B cell (primary cell): ENCODE results near the gene MUL1. TPM values are rescaled to one million over a fixed set of nuclear protein-coding genes. Genes with fewer than 3 reads are reported as not detected.

Experiments
- ATAC-seq: fragments of 200-7000 bp; cut with Tn5 transposase; one replicate; pipeline ENCODE4 v1.10.0; 2021; ENCODE audit warnings: low read depth, mild to moderate bottlenecking, moderate number of reproducible peaks, moderate library complexity
- CTCF ChIA-PET: fragments of 350-600 bp; sonication (Branson Sonifier 250); formaldehyde crosslinking; loops from one replicate; lab custom pipeline; 2021; ENCODE audit warnings: antibody characterized with exemption, inconsistent platforms; lab: Charles Lee
- POLR2A ChIA-PET: fragments of 350-600 bp; sonication (Branson Sonifier 250); formaldehyde crosslinking; loops from one replicate; lab custom pipeline; 2021; ENCODE audit warnings: antibody characterized with exemption; lab: Charles Lee
- DNase-seq: peaks from one replicate; pipeline ENCODE4 v3.0.0; 2013
- H2AFZ ChIP-seq: 2 replicates; pipeline ENCODE4 v1.6.1; 2012; ENCODE audit warnings: mild to moderate bottlenecking, low read depth, low read length; ENCODE audit not compliant: insufficient read depth, poor library complexity, severe bottlenecking
- H3K27ac ChIP-seq, 2 donors: 1 replicate in 1 of 2; 2 replicates in 1 of 2; pipeline ENCODE4 v1.5.1; 2012 to 2013; ENCODE audit warnings: low read length in 2 of 2, mild to moderate bottlenecking in 2 of 2, moderate library complexity in 1 of 2
- H3K27me3 ChIP-seq, 4 experiments: fragments of 200-600 bp in 1 of 4; sonication (generic) in 1 of 4; replicated peaks in 1 of 4; 1 replicate in 2 of 4; 2 replicates in 2 of 4; pipeline versions ENCODE4 v1.6.1 to v1.7.0; 2013 to 2016; ENCODE audit warnings: low read length in 3 of 4, mild to moderate bottlenecking in 2 of 4, mixed read lengths in 1 of 4, moderate library complexity in 1 of 4; ENCODE audit not compliant: insufficient read depth in 4 of 4, control insufficient read depth in 3 of 4; ENCODE audit errors: control extremely low read depth in 1 of 4
- H3K36me3 ChIP-seq, 2 experiments: replicated peaks in 1 of 2; 1 replicate in 1 of 2; 2 replicates in 1 of 2; pipeline versions ENCODE4 v1.6.1 to v1.7.1; 2013; ENCODE audit warnings: low read length in 1 of 2; ENCODE audit not compliant: insufficient read depth in 2 of 2, control insufficient read depth in 1 of 2; ENCODE audit errors: control extremely low read depth in 1 of 2, extremely low read depth in 1 of 2
- H3K4me1 ChIP-seq, 2 donors: fragments of 200-600 bp in 1 of 2; sonication (generic) in 1 of 2; 1 replicate in 1 of 2; 2 replicates in 1 of 2; pipeline versions ENCODE4 v1.5.1 to v1.6.1; 2013 to 2017; ENCODE audit warnings: low read length in 2 of 2; ENCODE audit not compliant: control insufficient read depth in 2 of 2, insufficient read depth in 2 of 2
- H3K4me2 ChIP-seq: replicated peaks from 2 replicates; pipeline ENCODE3; 2012; ENCODE audit warnings: mild to moderate bottlenecking, low read depth, low read length; ENCODE audit not compliant: poor library complexity, severe bottlenecking
- H3K4me3 ChIP-seq, 5 experiments: fragments of 200-600 bp in 1 of 5; sonication (generic) in 1 of 5; 1 replicate in 3 of 5; 2 replicates in 2 of 5; pipeline versions ENCODE4 v1.5.1 to v1.7.0; 2011 to 2016; ENCODE audit warnings: low read length in 4 of 5, mild to moderate bottlenecking in 4 of 5, low read depth in 2 of 5, control low read depth in 1 of 5, moderate library complexity in 1 of 5; ENCODE audit not compliant: insufficient read depth in 1 of 5; ENCODE audit errors: control extremely low read depth in 1 of 5, extremely low read depth in 1 of 5
- H3K79me2 ChIP-seq: fragments of 200-600 bp; sonication (generic); one replicate; pipeline ENCODE4 v1.6.0; 2016; ENCODE audit warnings: low read length; ENCODE audit not compliant: control insufficient read depth, insufficient read depth
- H3K9ac ChIP-seq: fragments of 200-600 bp; sonication (generic); 2 replicates; pipeline ENCODE4 v1.6.1; 2017; ENCODE audit warnings: mild to moderate bottlenecking, low read length, moderate library complexity
- H3K9me3 ChIP-seq, 3 donors: one replicate each; pipeline versions ENCODE4 v1.6.1 to v1.7.1; 2013; ENCODE audit warnings: low read length in 2 of 3; ENCODE audit not compliant: control insufficient read depth in 2 of 3, insufficient read depth in 1 of 3; ENCODE audit errors: control extremely low read depth in 1 of 3
- H4K20me1 ChIP-seq: 2 replicates; pipeline ENCODE4 v1.6.0; 2012; ENCODE audit warnings: mild to moderate bottlenecking, low read length; ENCODE audit not compliant: insufficient read depth, control insufficient read depth, poor library complexity, severe bottlenecking
- H3K27ac Mint-ChIP-seq: one replicate; pipeline ENCODE4 v1.8.0; 2021; ENCODE audit warnings: mixed read lengths
- H3K27me3 Mint-ChIP-seq: one replicate; pipeline ENCODE4 v1.8.0; 2021; ENCODE audit warnings: mixed read lengths
- H3K4me1 Mint-ChIP-seq: one replicate; pipeline ENCODE4 v1.8.0; 2021; ENCODE audit warnings: mixed read lengths
- H3K4me3 Mint-ChIP-seq: one replicate; pipeline ENCODE4 v1.8.0; 2021; ENCODE audit warnings: mixed read lengths
- H3K9me3 Mint-ChIP-seq: one replicate; pipeline ENCODE4 v1.8.0; 2022; ENCODE audit warnings: mixed read lengths; ENCODE audit not compliant: insufficient read depth
- CTCF ChIP-seq: fragments of 200-600 bp; IDR thresholded peaks from one replicate; pipeline ENCODE4 v1.8.0; 2022; ENCODE audit warnings: antibody characterized with exemption, mild to moderate bottlenecking
- EZH2 ChIP-seq: IDR thresholded peaks from 2 replicates; pipeline ENCODE4 v1.6.1; 2012; ENCODE audit warnings: borderline replicate concordance, low read depth, mild to moderate bottlenecking, moderate library complexity, low read length; ENCODE audit not compliant: insufficient read depth, poor library complexity, severe bottlenecking
- WGBS: methylation state at CpG from one replicate; pipeline ENCODE4 v1.1.5; 2013; ENCODE audit warnings: missing lambda C conversion rate; ENCODE audit not compliant: insufficient coverage; 5-methylcytosine and 5-hydroxymethylcytosine counted together
- intact Hi-C: fragments of 100-400 bp; cut with micrococcal nuclease; formaldehyde crosslinking; loops from one replicate; pipeline ENCODE4 v1.10.0; 2022
- polyA plus RNA-seq: library from polyadenylated mRNA; depleted of rRNA; stranded (reverse); fragments of >200 nt; gene quantifications from 2 replicates; pipeline ENCODE4 v1.2.3, GENCODE V29; 2012
- total RNA-seq, 2 donors: library from RNA; stranded (reverse); fragments of 120-200 nt in 1 of 2; gene quantifications; 1 replicate in 1 of 2; 2 replicates in 1 of 2; pipeline versions ENCODE4 v1.2.3 to v1.2.4, GENCODE V29; 2013 to 2022

MUL1 gene
- total and polyA plus RNA-seq, 2 donors (not counting 1 experiment from before 2014, with no cell fraction given), result 11.4 to 23.9 TPM

- H3K27ac ChIP-seq, result no peak overlapping the region
- no CpG with 5 or more reads among the region's 1 CpG for WGBS
- Mint-ChIP-seq H3K4me1 (peaks cover 7% of the 10 kb centered on the region), H3K4me3 (no peak overlapping the region), H3K27me3 (no peaks in the 10 kb centered on the region), H3K27ac (no peak overlapping the region), H3K9me3 (no peaks in the 10 kb centered on the region)
- ATAC-seq (no peak), DNase-seq (no peak)
- no peaks in the 10 kb centered on the region for H3K79me2 ChIP-seq
- CTCF ChIA-PET, result interaction anchor here (1.5 to 6.0 kb wide), 6 partner anchors 10 to 342 kb away, joined by 3 to 111 read pairs (median 28); partner anchors contain the start of genes CAMK2N1 and MUL1
- POLR2A ChIA-PET, result no interaction called here
- no peak overlapping the region for H3K9ac ChIP-seq
- peaks cover 9 to 13% of the 10 kb centered on the region in 2 donors for H3K4me1 ChIP-seq
- intact Hi-C loops, result no loop called here
- no peak overlapping the region for H2AFZ ChIP-seq
- TF ChIP-seq EZH2 (no peak), CTCF (no peak)
- no peak overlapping the region for H3K4me3 ChIP-seq
- H3K9me3 ChIP-seq, result no peaks in the 10 kb centered on the region
- peaks cover 0 to 29% of the 10 kb centered on the region in 2 experiments for H3K36me3 ChIP-seq
- H4K20me1 ChIP-seq, result peaks cover 4% of the 10 kb centered on the region
- no peaks in the 10 kb centered on the region for H3K27me3 ChIP-seq
- H3K4me2 ChIP-seq, result no peak overlapping the region
Measured at GRCh38 chr1:20495661-20496060, 12.3 kb downstream of the MUL1 start.

- H3K79me2 ChIP-seq, result no peaks in the 10 kb centered on the region
- WGBS, result 71% methylated on average over 5 of the region's 5 CpGs
- no peak overlapping the region for H2AFZ ChIP-seq
- ChIA-PET POLR2A (no interaction called here), CTCF (interaction anchor here (0.6 to 6.0 kb wide), 21 partner anchors 10 to 575 kb away, joined by 3 to 111 read pairs (median 6); partner anchors contain the start of genes CAMK2N1 and MUL1)
- H3K36me3 ChIP-seq, result peaks cover 0 to 20% of the 10 kb centered on the region in 2 experiments
- no peak overlapping the region for H3K4me3 ChIP-seq
- H3K27ac Mint-ChIP-seq, result no peak overlapping the region
- H3K27me3 Mint-ChIP-seq, result peaks cover 3% of the 10 kb centered on the region
- H3K4me1 ChIP-seq, result peaks cover 9 to 13% of the 10 kb centered on the region in 2 donors
- ATAC-seq (no peak), DNase-seq (no peak)
- no peaks in the 10 kb centered on the region for H3K9me3 Mint-ChIP-seq
- TF ChIP-seq CTCF, result no peak
- no peak for TF ChIP-seq EZH2
- H3K9me3 ChIP-seq, result no peaks in the 10 kb centered on the region
- H3K4me2 ChIP-seq, result no peak overlapping the region
- peaks cover 7% of the 10 kb centered on the region for H3K4me1 Mint-ChIP-seq
- no peak overlapping the region for H3K4me3 Mint-ChIP-seq
- peaks cover 0 to 3% (median 1%) of the 10 kb centered on the region in 4 experiments for H3K27me3 ChIP-seq
- H3K9ac ChIP-seq, result no peak overlapping the region
- H4K20me1 ChIP-seq, result peaks cover 2% of the 10 kb centered on the region
- intact Hi-C loops, result loop anchor here (1.0 to 5.0 kb wide), 2 partner anchors 117 to 132 kb away; no protein-coding TSS in a partner anchor
- H3K27ac ChIP-seq, result no peak overlapping the region
Measured at GRCh38 chr1:20494609-20495311, 13.2 kb downstream of the MUL1 start.
